Transverse colon (tissue), 4 donors: ENCODE results near the gene ZNF862. TPM values are rescaled to one million over a fixed set of nuclear protein-coding genes. Genes with fewer than 3 reads are reported as not detected.

Source experiments
- DNase-seq: peaks from one replicate; pipeline ENCODE4 v3.0.0-alpha.2; 2019
- H3K27ac ChIP-seq, 4 donors: fragments of 200-600 bp; sonication (generic); 2 replicates each; pipeline ENCODE4 v1.5.1; 2016 to 2018; ENCODE audit warnings: inconsistent platforms in 4 of 4
- H3K27me3 ChIP-seq: fragments of 200-600 bp; sonication (generic); 2 replicates; pipeline ENCODE4 v1.5.1; 2017; ENCODE audit warnings: inconsistent platforms
- H3K36me3 ChIP-seq, 4 donors: fragments of 200-600 bp; sonication (generic); 2 replicates each; pipeline ENCODE4 v1.5.1; 2017 to 2019; ENCODE audit warnings: inconsistent platforms in 4 of 4
- H3K4me1 ChIP-seq, 4 donors: fragments of 200-600 bp; sonication (generic); 2 replicates each; pipeline ENCODE4 v1.5.1; 2017 to 2020; ENCODE audit warnings: inconsistent platforms in 4 of 4
- H3K4me3 ChIP-seq, 4 donors: fragments of 200-600 bp; sonication (generic); 1 replicate in 1 of 4; 2 replicates in 3 of 4; pipeline versions ENCODE4 v1.5.1 to v1.6.1; 2017 to 2019; ENCODE audit warnings: inconsistent platforms in 4 of 4
- H3K9me3 ChIP-seq, 2 donors: fragments of 200-600 bp; sonication (generic); 2 replicates each; pipeline ENCODE4 v1.5.1; 2017 to 2019; ENCODE audit warnings: inconsistent platforms in 2 of 2
- CTCF ChIP-seq, 5 experiments: fragments of 200-600 bp in 3 of 5; fragments of 450-650 bp in 2 of 5; sonication (generic) in 3 of 5; IDR thresholded peaks; 1 replicate in 2 of 5; 2 replicates in 3 of 5; pipeline ENCODE4 v1.5.1; 2016 to 2017; ENCODE audit warnings: antibody characterized with exemption in 5 of 5, inconsistent platforms in 3 of 5, mild to moderate bottlenecking in 2 of 5, moderate library complexity in 1 of 5
- EP300 ChIP-seq: sonication (generic); formaldehyde crosslinking; IDR thresholded peaks from one replicate; pipeline ENCODE4 v1.6.1; 2017; ENCODE audit warnings: antibody characterized with exemption, low read depth
- POLR2A ChIP-seq: fragments of 450-650 bp; IDR thresholded peaks from one replicate; pipeline ENCODE4 v1.6.1; 2016; ENCODE audit warnings: antibody characterized with exemption, mild to moderate bottlenecking, moderate library complexity
- POLR2AphosphoS5 ChIP-seq, 3 donors: sonication (generic); formaldehyde crosslinking; IDR thresholded peaks; one replicate each; pipeline ENCODE4 v1.6.1; 2016; ENCODE audit warnings: antibody characterized with exemption in 3 of 3
- WGBS, 2 donors: methylation state at CpG; one replicate each; pipeline ENCODE4 v1.1.5; 2018; ENCODE audit warnings: low coverage in 1 of 2; 5-methylcytosine and 5-hydroxymethylcytosine counted together
- in situ Hi-C, 4 donors: fragments of 200-750 bp; cut with MboI; loops; one replicate each; pipeline versions ENCODE4 v1.15.0 to v1.15.1; 2017; ENCODE audit warnings: low sequenced_read_pairs in 3 of 4, low pct_ligation_motif_present in 1 of 4, low pct_unique_long_range_greater_than_20kb in 1 of 4
- intact Hi-C: fragments of 100-400 bp; cut with DNase I; formaldehyde crosslinking; loops from one replicate; pipeline ENCODE4 v1.15.1; 2023; ENCODE audit warnings: low total_unique reads
- total RNA-seq, 4 donors: library from RNA; depleted of rRNA; stranded (reverse); fragments of >200 nt; gene quantifications; one replicate each; pipeline ENCODE4 v1.1.0, GENCODE V29; 2016

ZNF862 gene
- total RNA-seq, 4 donors from 2014 or later, result 12.7 to 23.5 (median 17.6) TPM

- TF ChIP-seq CTCF (IDR thresholded peaks at IDR 0.05), result no peak
- TF ChIP-seq EP300, result no peak
- TF ChIP-seq POLR2AphosphoS5 (IDR thresholded peaks at IDR 0.05), result no peak
- no peak for TF ChIP-seq POLR2A
- intact Hi-C loops (no loop called here), in situ Hi-C loops (no loop called here)
- Histone ChIP-seq H3K36me3 (no peaks in the 10 kb centered on the region), H3K4me3 (no peak overlapping the region), H3K9me3 (no peaks in the 10 kb centered on the region), H3K4me1 (peaks cover 0 to 7% (median 4%) of the 10 kb centered on the region in 4 donors), H3K27ac (no peak overlapping the region), H3K27me3 (no peaks in the 10 kb centered on the region)
- WGBS, 2 donors, result 80 to 88% methylated on average over 1 to 19 of the region's 19 CpGs
- DNase-seq, result no peak
Observed at GRCh38 chr7:149824748-149825566, 13.2 kb upstream of the ZNF862 start.

- no peak overlapping the region for H3K4me3 ChIP-seq
- TF ChIP-seq EP300 (no peak), CTCF (IDR thresholded peaks at IDR 0.05) (no peak), POLR2A (no peak), POLR2AphosphoS5 (IDR thresholded peaks at IDR 0.05) (no peak)
- no peaks in the 10 kb centered on the region for H3K36me3 ChIP-seq
- no peaks in the 10 kb centered on the region for H3K9me3 ChIP-seq
- 74% methylated on average over 16 of the region's 19 CpGs; no CpG with 5 or more reads in 1 of the 2 donors for WGBS, 2 donors
- peaks cover 0 to 7% (median 4%) of the 10 kb centered on the region in 4 donors for H3K4me1 ChIP-seq
- in situ Hi-C loops, result no loop called here
- intact Hi-C loops, result no loop called here
- no peaks in the 10 kb centered on the region for H3K27me3 ChIP-seq
- H3K27ac ChIP-seq, result no peak overlapping the region
- DNase-seq, result no peak
Observed at GRCh38 chr7:149825567-149826343, 12.4 kb upstream of the ZNF862 start.

- Histone ChIP-seq H3K4me1 (peaks cover 0 to 4% (median under 1%) of the 10 kb centered on the region in 4 donors), H3K9me3 (no peaks in the 10 kb centered on the region), H3K4me3 (no peak overlapping the region), H3K27me3 (peaks cover 1% of the 10 kb centered on the region), H3K27ac (no peak overlapping the region), H3K36me3 (no peaks in the 10 kb centered on the region)
- intact Hi-C loops, result no loop called here
- in situ Hi-C loops, result no loop called here
- TF ChIP-seq POLR2AphosphoS5 (IDR thresholded peaks at IDR 0.05) (no peak), EP300 (no peak)
- WGBS, 2 donors, result 75% methylated on average over 8 of the region's 12 CpGs; no CpG with 5 or more reads in 1 of the 2 donors
- DNase-seq, result no peak
Observed at GRCh38 chr7:149826344-149827088, 11.7 kb upstream of the ZNF862 start.

DNA sequence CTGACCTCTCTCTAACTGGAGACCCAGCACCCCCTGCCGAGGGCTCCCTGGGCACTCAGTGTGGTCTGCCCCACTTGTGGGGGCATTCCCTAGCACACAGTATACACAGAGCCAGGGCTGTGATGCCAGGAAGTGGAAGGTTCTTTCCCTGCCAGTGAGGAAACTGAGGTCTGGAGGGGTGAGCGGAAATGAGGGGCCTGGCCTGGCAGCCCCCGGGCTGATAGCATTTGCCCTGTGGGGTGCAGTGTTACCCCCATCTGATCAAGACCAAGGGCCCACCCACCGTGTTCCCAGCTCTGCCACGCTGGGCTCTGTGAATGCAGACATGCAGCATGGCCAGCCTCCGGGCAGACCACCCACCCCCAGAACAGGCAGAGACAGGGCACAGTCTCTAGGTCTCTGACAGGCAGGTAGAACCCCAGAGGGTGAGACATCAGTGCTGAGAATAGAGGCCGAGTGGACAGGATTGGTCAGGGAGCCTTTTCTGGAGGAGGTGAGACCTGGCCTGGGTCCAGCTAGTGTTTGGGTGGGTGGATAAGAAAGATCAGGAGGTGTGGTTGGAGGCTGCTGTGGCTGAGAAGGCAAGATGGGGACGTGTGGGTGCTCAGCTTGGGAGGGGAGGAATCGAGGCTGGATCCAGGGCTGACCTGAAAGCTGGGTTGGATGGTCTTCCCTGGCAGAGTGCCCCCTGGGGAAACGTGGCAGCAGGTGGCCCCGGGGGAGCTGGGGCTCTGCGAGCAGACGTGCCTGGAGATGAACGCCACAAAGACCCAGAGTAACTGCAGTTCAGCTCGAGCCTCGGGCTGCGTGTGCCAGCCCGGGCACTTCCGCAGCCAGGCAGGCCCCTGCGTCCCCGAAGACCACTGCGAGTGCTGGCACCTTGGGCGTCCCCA lies 10.8 kb upstream of the ZNF862 start:
- TF ChIP-seq POLR2A (no peak), EP300 (no peak), CTCF (IDR thresholded peaks at IDR 0.05) (no peak), POLR2AphosphoS5 (IDR thresholded peaks at IDR 0.05) (no peak)
- no peaks in the 10 kb centered on the region for H3K9me3 ChIP-seq
- no peak for DNase-seq
- H3K4me1 ChIP-seq, result no peaks in the 10 kb centered on the region
- in situ Hi-C loops (no loop called here), intact Hi-C loops (no loop called here)
- no peaks in the 10 kb centered on the region for H3K36me3 ChIP-seq
- peaks cover 5% of the 10 kb centered on the region for H3K27me3 ChIP-seq
- H3K4me3 ChIP-seq, result no peak overlapping the region
- no peak overlapping the region for H3K27ac ChIP-seq
- 71% methylated on average over 23 of the region's 23 CpGs; no CpG with 5 or more reads in 1 of the 2 donors for WGBS, 2 donors
